Measurements from ENCODE around the gene CRHBP. TPM values are rescaled to one million over a fixed set of nuclear protein-coding genes. Genes with fewer than 3 reads are reported as not detected.

CRHBP gene
- total RNA-seq, 6 donors from 2014 or later = 0.30 to 0.81 (median 0.63) TPM; not detected in 3

- H3K9me3 ChIP-seq = no peaks in the 10 kb centered on the region
- H3K36me3 ChIP-seq = no peaks in the 10 kb centered on the region
- peaks cover 10 to 24% (median 14%) of the 10 kb centered on the region in 4 donors for H3K4me1 ChIP-seq
- ATAC-seq (ENCODE audit: low FRiP score in 2 of 2) (no peak), DNase-seq (no peak)
- TF ChIP-seq EP300 (IDR thresholded peaks at IDR 0.05) = no peak
- no peak for TF ChIP-seq CTCF (IDR thresholded peaks at IDR 0.05)
- H3K27me3 ChIP-seq = peaks cover 0 to 17% (median 9%) of the 10 kb centered on the region in 4 donors
- no peak overlapping the region for H3K27ac ChIP-seq
- H3K4me3 ChIP-seq = no peak overlapping the region
- 83 to 90% methylated on average over 2 of the region's 2 CpGs for WGBS, 2 donors
Measured at GRCh38 chr5:76956033-76956432, 3.2 kb downstream of the CRHBP start.

- ATAC-seq (ENCODE audit: low FRiP score in 2 of 2) = peak; percentile 71 to 73
Measured at GRCh38 chr5:76958991-76959767, 6.3 kb downstream of the CRHBP start.

GRCh38 chr5:76960004-76960625, 7.3 kb downstream of the CRHBP start:
- no peak for DNase-seq
- Histone ChIP-seq H3K4me3 (no peak overlapping the region), H3K27ac (no peak overlapping the region), H3K9me3 (no peaks in the 10 kb centered on the region), H3K27me3 (no peaks in the 10 kb centered on the region), H3K36me3 (no peaks in the 10 kb centered on the region), H3K4me1 (peaks cover 0 to 11% (median 1%) of the 10 kb centered on the region in 4 donors)
- TF ChIP-seq POLR2AphosphoS5 (IDR thresholded peaks at IDR 0.05) = no peak
- ATAC-seq (ENCODE audit: low FRiP score in 2 of 2) = no peak
- 66 to 70% methylated on average over 3 of the region's 3 CpGs for WGBS, 2 donors

More at GRCh38 chr5:76958991-76959767, 6.3 kb downstream of the CRHBP start:
- Histone ChIP-seq H3K36me3 (no peaks in the 10 kb centered on the region), H3K27me3 (peaks cover 0 to 4% (median under 1%) of the 10 kb centered on the region in 4 donors), H3K9me3 (no peaks in the 10 kb centered on the region), H3K4me3 (no peak overlapping the region), H3K27ac (peak overlapping the region in 1 of 4 donors; percentile 42), H3K4me1 (peaks cover 1 to 13% (median 4%) of the 10 kb centered on the region in 4 donors)
- no peak for DNase-seq
- no peak for TF ChIP-seq POLR2A (IDR thresholded peaks at IDR 0.05)
- TF ChIP-seq POLR2AphosphoS5 (IDR thresholded peaks at IDR 0.05) = no peak
- TF ChIP-seq CTCF (IDR thresholded peaks at IDR 0.05) = no peak
- no peak for TF ChIP-seq EP300 (IDR thresholded peaks at IDR 0.05)
- WGBS, 2 donors = 44 to 56% methylated on average over 5 of the region's 5 CpGs

GRCh38 chr5:76964060-76964459, 11.2 kb downstream of the CRHBP start:
- no peak for TF ChIP-seq CTCF (IDR thresholded peaks at IDR 0.05)
- no peak for TF ChIP-seq EP300 (IDR thresholded peaks at IDR 0.05)
- no peak for TF ChIP-seq POLR2A (IDR thresholded peaks at IDR 0.05)
- TF ChIP-seq POLR2AphosphoS5 (IDR thresholded peaks at IDR 0.05) = no peak
- Histone ChIP-seq H3K36me3 (no peaks in the 10 kb centered on the region), H3K27ac (no peak overlapping the region), H3K9me3 (no peaks in the 10 kb centered on the region), H3K27me3 (no peaks in the 10 kb centered on the region), H3K4me1 (peaks cover 0 to 11% (median 1%) of the 10 kb centered on the region in 4 donors), H3K4me3 (no peak overlapping the region)
- no peak for ATAC-seq (ENCODE audit: low FRiP score in 2 of 2)
- WGBS, 2 donors = 71 to 74% methylated on average over 2 of the region's 2 CpGs
- no peak for DNase-seq

DNA sequence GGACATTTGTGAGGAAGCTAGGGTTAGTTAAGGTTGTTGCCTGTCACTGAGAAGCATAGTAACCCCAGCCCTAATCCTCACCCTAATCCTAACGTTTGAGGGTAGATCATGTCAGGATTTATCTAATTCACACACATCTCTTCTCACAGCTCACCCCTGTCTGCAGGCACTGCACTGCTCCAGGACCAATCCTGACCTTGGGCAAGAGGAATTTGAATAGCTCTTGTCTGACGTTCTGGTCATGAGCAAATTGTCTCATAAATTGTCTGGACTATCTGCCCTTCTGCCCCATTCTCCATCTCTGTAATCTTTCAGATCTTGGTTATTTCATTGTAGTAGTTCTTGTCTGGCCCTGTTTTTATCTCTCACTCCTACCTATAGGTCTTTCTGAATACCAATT, 18.7 kb downstream of the CRHBP start:
- H3K4me3 ChIP-seq = no peak overlapping the region
- H3K9me3 ChIP-seq = no peaks in the 10 kb centered on the region
- DNase-seq = no peak
- H3K27ac ChIP-seq = no peak overlapping the region
- no peaks in the 10 kb centered on the region for H3K4me1 ChIP-seq
- ATAC-seq (ENCODE audit: low FRiP score in 2 of 2) = no peak
- TF ChIP-seq EP300 (IDR thresholded peaks at IDR 0.05) = no peak
- no peak for TF ChIP-seq POLR2AphosphoS5 (IDR thresholded peaks at IDR 0.05)
- TF ChIP-seq CTCF (IDR thresholded peaks at IDR 0.05) = no peak
- no peak for TF ChIP-seq POLR2A (IDR thresholded peaks at IDR 0.05)
- no peaks in the 10 kb centered on the region for H3K36me3 ChIP-seq
- H3K27me3 ChIP-seq = no peaks in the 10 kb centered on the region
- WGBS, 2 donors = 32 to 52% methylated on average over 2 of the region's 2 CpGs
